ENCODE measurements around the gene TSSK6. TPM values are rescaled to one million over a fixed set of nuclear protein-coding genes. Genes with fewer than 3 reads are reported as not detected.

Gene TSSK6
- total and polyA plus RNA-seq, 8 donors, result 0.93 to 31.7 (median 2.0) TPM; not detected in 1

DNA sequence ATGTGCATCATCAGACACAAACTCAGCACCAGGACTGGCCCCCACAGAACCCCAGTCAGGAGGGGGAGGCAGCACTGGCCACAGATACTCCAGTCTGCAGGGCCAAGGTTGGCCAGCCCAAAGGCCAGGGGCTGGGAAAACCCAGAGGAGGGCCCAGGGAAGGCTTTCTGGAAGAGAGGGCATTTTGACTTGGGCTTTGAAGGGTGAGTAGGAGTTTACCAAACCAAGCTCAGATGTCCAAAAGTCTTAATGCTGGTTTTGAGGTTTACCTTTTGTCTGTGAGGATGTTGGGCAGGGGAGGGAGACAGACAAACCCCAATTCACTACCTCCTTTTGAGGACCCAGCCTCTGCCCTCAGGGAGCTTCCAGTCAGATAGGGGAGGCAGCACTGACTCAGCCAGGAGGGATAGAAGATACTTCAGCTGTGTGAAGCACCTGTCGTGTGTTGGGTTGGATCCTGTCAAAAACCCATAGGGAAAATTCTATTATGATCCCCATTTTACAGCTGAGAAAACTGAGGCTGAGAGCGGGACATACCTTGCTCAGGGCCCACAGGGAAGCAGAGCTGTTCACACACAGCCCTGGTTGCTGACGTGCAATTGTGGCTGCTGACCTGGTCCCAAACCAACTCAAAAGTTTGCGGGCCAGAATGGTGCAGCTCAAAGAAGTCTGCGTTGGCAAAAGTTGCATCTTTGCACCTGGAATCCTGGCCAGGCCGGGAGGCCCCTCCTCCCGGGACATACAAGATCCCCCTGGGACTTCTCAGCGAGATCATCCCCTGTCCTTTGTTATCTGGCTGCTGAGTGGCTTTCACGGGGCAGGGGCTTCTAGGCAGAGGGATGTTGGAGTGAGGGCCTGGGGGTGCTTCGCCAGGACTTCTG lies 35.9 kb upstream of the TSSK6 start:
- Histone ChIP-seq H3K4me1 (peaks cover 0 to 15% (median 5%) of the 10 kb centered on the region in 4 donors), H3K4me3 (no peak overlapping the region), H3K27ac (no peak overlapping the region), H3K36me3 (no peaks in the 10 kb centered on the region), H3K9me3 (no peaks in the 10 kb centered on the region), H3K27me3 (peaks cover 0 to 51% (median 13%) of the 10 kb centered on the region in 3 donors)
- no peak for DNase-seq
- no peak for TF ChIP-seq POLR2A (IDR thresholded peaks at IDR 0.05)
- TF ChIP-seq EP300 (IDR thresholded peaks at IDR 0.05), result no peak
- TF ChIP-seq POLR2AphosphoS5 (IDR thresholded peaks at IDR 0.05), result no peak
- TF ChIP-seq CTCF (IDR thresholded peaks at IDR 0.05), result no peak
- intact Hi-C loops (cut with DNase I; ENCODE audit: low total_unique reads), result no loop called here
- 75 to 85% (median 83%) methylated on average over 8 to 10 of the region's 10 CpGs for whole genome bisulfite sequencing, 5 donors

GRCh38 chr19:19550485-19550929 lies 35.2 kb upstream of the TSSK6 start:
- TF ChIP-seq CTCF (IDR thresholded peaks at IDR 0.05) (no peak), POLR2A (IDR thresholded peaks at IDR 0.05) (no peak), EP300 (IDR thresholded peaks at IDR 0.05) (no peak), POLR2AphosphoS5 (IDR thresholded peaks at IDR 0.05) (no peak)
- 57 to 64% (median 59%) methylated on average over 4 to 8 of the region's 8 CpGs; no CpG with 5 or more reads in 1 of the 5 donors for WGBS, 5 donors

DNA sequence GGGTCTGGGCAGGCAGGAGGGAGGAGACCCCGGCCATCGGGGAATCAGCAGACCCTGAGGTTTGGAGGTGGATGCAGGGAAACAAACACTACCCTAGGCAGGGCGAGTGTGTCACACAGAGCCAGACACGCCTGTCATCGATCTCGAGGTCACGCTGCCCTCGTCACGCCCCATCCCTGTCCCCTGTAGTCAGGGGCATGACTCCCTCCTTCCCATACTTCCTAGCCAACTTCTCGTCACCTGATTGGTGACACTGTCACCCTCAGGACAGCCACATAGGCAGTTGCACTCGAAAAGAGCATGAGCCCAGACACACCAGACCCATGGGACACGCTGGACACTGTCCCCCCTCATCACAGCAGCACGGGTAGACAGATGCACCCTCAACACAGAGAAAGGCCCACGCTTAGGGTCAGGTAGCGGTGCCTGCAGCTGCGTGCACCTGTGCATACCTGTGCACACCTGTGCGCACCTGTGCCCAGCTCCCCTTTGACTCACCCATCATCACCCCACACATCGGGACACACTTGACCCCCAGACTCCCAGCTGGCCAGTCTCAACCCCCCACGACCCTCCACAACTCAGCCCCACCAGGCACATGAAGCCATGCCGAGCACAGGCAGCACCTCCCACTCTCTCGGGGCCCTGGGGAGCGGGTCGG lies 34.6 kb upstream of the TSSK6 start:
- 69 to 79% (median 69%) methylated on average over 18 to 23 of the region's 23 CpGs for WGBS, 5 donors
- Histone ChIP-seq H3K4me3 (no peak overlapping the region), H3K27ac (no peak overlapping the region), H3K36me3 (no peaks in the 10 kb centered on the region), H3K9me3 (no peaks in the 10 kb centered on the region), H3K27me3 (peaks cover 0 to 63% (median 13%) of the 10 kb centered on the region in 3 donors), H3K4me1 (peaks cover 0 to 15% (median 5%) of the 10 kb centered on the region in 4 donors)
- peak in 1 of 2 donors; percentile 12 for DNase-seq
- no peak for TF ChIP-seq POLR2A (IDR thresholded peaks at IDR 0.05)
- no peak for TF ChIP-seq POLR2AphosphoS5 (IDR thresholded peaks at IDR 0.05)
- no peak for TF ChIP-seq CTCF (IDR thresholded peaks at IDR 0.05)
- no peak for TF ChIP-seq EP300 (IDR thresholded peaks at IDR 0.05)
- intact Hi-C loops (cut with DNase I; ENCODE audit: low total_unique reads), result no loop called here

More at GRCh38 chr19:19550485-19550929, 35.2 kb upstream of the TSSK6 start:
- Histone ChIP-seq H3K9me3 (no peaks in the 10 kb centered on the region), H3K36me3 (no peaks in the 10 kb centered on the region), H3K27ac (no peak overlapping the region), H3K27me3 (peaks cover 0 to 58% (median 13%) of the 10 kb centered on the region in 3 donors), H3K4me1 (peaks cover 0 to 15% (median 5%) of the 10 kb centered on the region in 4 donors), H3K4me3 (no peak overlapping the region)
- peak in 1 of 2 donors; percentile 47 for DNase-seq
- intact Hi-C loops (cut with DNase I; ENCODE audit: low total_unique reads), result no loop called here
